GM23338 (cell line): Measurements from ENCODE around the gene LHX5.

Source experiments
- CREB1 ChIP-seq: fragments of 250-450 bp; sonication (Bioruptor Pico); IDR thresholded peaks from 2 replicates; pipeline ENCODE4 v1.5.0; 2020; ENCODE audit warnings: low read depth, mild to moderate bottlenecking, moderate library complexity
- CTCF ChIP-seq, 2 experiments: fragments of 200-600 bp in 1 of 2; sonication (generic) in 1 of 2; conservative IDR thresholded peaks; 2 replicates each; pipeline versions ENCODE4 v1.5.1 to v1.6.1; 2016 to 2017; ENCODE audit warnings: antibody characterized with exemption in 2 of 2, low read depth in 2 of 2, mild to moderate bottlenecking in 2 of 2, moderate library complexity in 1 of 2
- EZH2 ChIP-seq: fragments of 200-600 bp; sonication (generic); IDR thresholded peaks from one replicate; pipeline ENCODE4 v1.8.0; 2017; ENCODE audit warnings: antibody characterized with exemption, mild to moderate bottlenecking, low read depth; ENCODE audit not compliant: unreplicated experiment
- POLR2AphosphoS5 ChIP-seq: IDR thresholded peaks from 2 replicates; pipeline ENCODE4 v1.6.1; 2016; ENCODE audit warnings: antibody characterized with exemption, low read depth
- REST ChIP-seq: IDR thresholded peaks from one replicate; pipeline ENCODE4 v1.6.1; 2018; ENCODE audit warnings: antibody characterized with exemption; ENCODE audit not compliant: unreplicated experiment
- STAT1 ChIP-seq: IDR thresholded peaks from one replicate; pipeline ENCODE4 v1.6.1; 2016; ENCODE audit warnings: antibody characterized with exemption; ENCODE audit not compliant: unreplicated experiment
- ZNF462 ChIP-seq: fragments of 250-450 bp; sonication (Bioruptor Pico); IDR thresholded peaks from 2 replicates; pipeline ENCODE4 v1.5.0; 2020; ENCODE audit warnings: mild to moderate bottlenecking, moderate library complexity

GRCh38 chr12:113467142-113467501 lies 4.5 kb downstream of the LHX5 start:
- no peak for TF ChIP-seq EZH2
- no peak for TF ChIP-seq CTCF (conservative IDR thresholded peaks at IDR 0.05; ENCODE audit: low read depth in 2 of 2)
- no peak for TF ChIP-seq REST
- no peak for TF ChIP-seq ZNF462 (CRISPR knock-in tag)
- no peak for TF ChIP-seq POLR2AphosphoS5
- TF ChIP-seq STAT1, result no peak
- TF ChIP-seq CREB1, result no peak
